ENCODE measurements around the gene ZP3.
"Not testable (repeated sequence)": the region's sequence is repeated elsewhere in the genome, so short reads cannot be mapped to it uniquely, and the experiment has no call there.

Gene ZP3

DNA sequence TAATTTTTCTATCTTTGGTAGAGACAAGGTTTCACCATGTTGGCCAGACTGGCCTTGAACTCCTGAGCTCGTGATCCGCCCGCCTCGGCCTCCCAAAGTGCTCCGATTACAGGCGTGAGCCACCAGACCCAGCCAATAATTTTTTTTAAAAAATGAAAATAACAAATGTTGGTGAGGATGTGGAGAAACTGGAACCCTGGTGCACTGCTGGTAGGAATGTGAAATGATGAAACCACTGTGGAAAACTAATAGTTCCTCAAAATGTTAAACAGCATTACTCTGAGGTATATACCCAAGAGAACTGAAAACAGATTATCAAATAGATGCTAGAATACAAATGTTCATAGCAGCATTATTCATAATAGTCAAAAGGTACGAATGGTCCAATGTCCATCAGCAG lies 42.9 kb upstream of the ZP3 start:
- TF ChIP-seq EZH2 (IDR thresholded peaks at IDR 0.05; ENCODE audit: borderline replicate concordance, low read depth, low read length, severe bottlenecking): no peak
- TF ChIP-seq, protein P1, sequence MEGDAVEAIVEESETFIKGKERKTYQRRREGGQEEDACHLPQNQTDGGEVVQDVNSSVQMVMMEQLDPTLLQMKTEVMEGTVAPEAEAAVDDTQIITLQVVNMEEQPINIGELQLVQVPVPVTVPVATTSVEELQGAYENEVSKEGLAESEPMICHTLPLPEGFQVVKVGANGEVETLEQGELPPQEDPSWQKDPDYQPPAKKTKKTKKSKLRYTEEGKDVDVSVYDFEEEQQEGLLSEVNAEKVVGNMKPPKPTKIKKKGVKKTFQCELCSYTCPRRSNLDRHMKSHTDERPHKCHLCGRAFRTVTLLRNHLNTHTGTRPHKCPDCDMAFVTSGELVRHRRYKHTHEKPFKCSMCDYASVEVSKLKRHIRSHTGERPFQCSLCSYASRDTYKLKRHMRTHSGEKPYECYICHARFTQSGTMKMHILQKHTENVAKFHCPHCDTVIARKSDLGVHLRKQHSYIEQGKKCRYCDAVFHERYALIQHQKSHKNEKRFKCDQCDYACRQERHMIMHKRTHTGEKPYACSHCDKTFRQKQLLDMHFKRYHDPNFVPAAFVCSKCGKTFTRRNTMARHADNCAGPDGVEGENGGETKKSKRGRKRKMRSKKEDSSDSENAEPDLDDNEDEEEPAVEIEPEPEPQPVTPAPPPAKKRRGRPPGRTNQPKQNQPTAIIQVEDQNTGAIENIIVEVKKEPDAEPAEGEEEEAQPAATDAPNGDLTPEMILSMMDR (IDR thresholded peaks at IDR 0.05; ENCODE audit: borderline replicate concordance, extremely low read depth, low read length, poor library complexity, severe bottlenecking): no peak
- no peaks in the 10 kb centered on the region for H3K4me1 ChIP-seq (ENCODE audit: insufficient read depth, low read length)

DNA sequence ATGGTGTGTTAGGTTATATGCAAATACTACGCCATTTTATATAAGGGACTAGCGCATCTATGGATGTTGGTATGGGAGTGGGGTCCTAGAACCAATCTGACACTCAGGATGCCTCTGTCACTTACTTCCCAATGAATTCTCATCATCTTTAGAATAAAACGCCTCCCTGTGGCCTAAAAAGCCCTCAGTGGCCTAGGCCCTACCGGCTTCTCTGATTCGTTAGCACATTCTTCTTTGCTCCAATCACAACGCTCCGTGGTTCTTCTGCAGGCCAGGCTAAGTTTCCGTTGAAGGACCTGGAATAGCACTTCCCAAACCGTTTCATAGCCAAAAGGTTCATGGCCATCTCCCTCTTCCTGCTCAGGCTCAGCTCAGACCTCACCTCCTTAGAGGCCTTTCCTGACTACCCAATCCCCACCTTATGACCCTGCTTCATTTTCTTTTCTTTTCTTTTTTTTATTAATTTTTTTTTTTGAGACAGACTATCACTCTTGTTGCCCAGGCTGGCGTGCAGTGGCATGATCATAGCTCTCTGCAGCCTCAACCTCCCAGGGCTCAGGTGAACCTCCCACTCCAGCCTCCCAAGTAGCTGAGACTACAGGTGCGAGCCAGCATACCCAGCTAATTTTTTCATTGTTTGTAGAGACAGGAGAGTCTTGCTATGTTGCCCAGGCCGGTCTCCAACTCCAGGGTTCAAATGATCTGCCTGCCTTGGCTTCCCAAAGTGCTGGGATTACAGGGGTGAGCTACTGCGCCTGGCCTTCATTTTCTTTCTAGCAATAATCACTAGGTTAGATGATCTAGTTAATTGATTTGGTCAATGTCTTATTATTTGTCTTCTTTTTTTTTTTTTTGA lies 41.4 kb upstream of the ZP3 start:
- ATAC-seq (ENCODE audit: insufficient read depth, low read depth): no peak
- H3K79me2 ChIP-seq (ENCODE audit: insufficient read depth, low read length): no peaks in the 10 kb centered on the region
- H4K20me1 ChIP-seq (ENCODE audit: insufficient read depth, low read length): no peaks in the 10 kb centered on the region
- no peaks in the 10 kb centered on the region for H3K27me3 ChIP-seq (ENCODE audit: insufficient read depth, low read length, poor library complexity)
- H3K4me1 ChIP-seq (ENCODE audit: insufficient read depth, low read length): no peaks in the 10 kb centered on the region
- no peak overlapping the region for H3K4me3 ChIP-seq (ENCODE audit: low read depth in 1 of 2, low read length in 2 of 2)
- no peak overlapping the region for H3K9ac ChIP-seq (ENCODE audit: low read depth, low read length)
- TF ChIP-seq EZH2 (IDR thresholded peaks at IDR 0.05; ENCODE audit: borderline replicate concordance, low read depth, low read length, severe bottlenecking): no peak
- TF ChIP-seq, protein P1 (IDR thresholded peaks at IDR 0.05; ENCODE audit: borderline replicate concordance, extremely low read depth, low read length, poor library complexity, severe bottlenecking): no peak
- DNase-seq: no peak
- no peak overlapping the region for H2AFZ ChIP-seq (ENCODE audit: low read depth, low read length)
- H3K9me3 ChIP-seq (ENCODE audit: insufficient read depth, low read length, severe bottlenecking): no peaks in the 10 kb centered on the region
- no peaks in the 10 kb centered on the region for H3K36me3 ChIP-seq (ENCODE audit: insufficient read depth, low read length)
- no peak overlapping the region for H3K4me2 ChIP-seq (ENCODE audit: insufficient read depth, low read length)
- no peak overlapping the region for H3K27ac ChIP-seq (ENCODE audit: low read length)

More for the DNA sequence above, 42.9 kb upstream of the ZP3 start:
- Histone ChIP-seq H3K9me3 (ENCODE audit: insufficient read depth, low read length, severe bottlenecking) (no peaks in the 10 kb centered on the region), H3K4me3 (ENCODE audit: low read depth in 1 of 2, low read length in 2 of 2) (no peak overlapping the region), H3K36me3 (ENCODE audit: insufficient read depth, low read length) (no peaks in the 10 kb centered on the region), H3K79me2 (ENCODE audit: insufficient read depth, low read length) (no peaks in the 10 kb centered on the region), H4K20me1 (ENCODE audit: insufficient read depth, low read length) (no peaks in the 10 kb centered on the region), H3K27ac (ENCODE audit: low read length) (no peak overlapping the region), H2AFZ (ENCODE audit: low read depth, low read length) (no peak overlapping the region), H3K4me2 (ENCODE audit: insufficient read depth, low read length) (no peak overlapping the region), H3K27me3 (ENCODE audit: insufficient read depth, low read length, poor library complexity) (no peaks in the 10 kb centered on the region), H3K9ac (ENCODE audit: low read depth, low read length) (no peak overlapping the region)
- ATAC-seq (ENCODE audit: insufficient read depth, low read depth): no peak
- no peak for DNase-seq

DNA sequence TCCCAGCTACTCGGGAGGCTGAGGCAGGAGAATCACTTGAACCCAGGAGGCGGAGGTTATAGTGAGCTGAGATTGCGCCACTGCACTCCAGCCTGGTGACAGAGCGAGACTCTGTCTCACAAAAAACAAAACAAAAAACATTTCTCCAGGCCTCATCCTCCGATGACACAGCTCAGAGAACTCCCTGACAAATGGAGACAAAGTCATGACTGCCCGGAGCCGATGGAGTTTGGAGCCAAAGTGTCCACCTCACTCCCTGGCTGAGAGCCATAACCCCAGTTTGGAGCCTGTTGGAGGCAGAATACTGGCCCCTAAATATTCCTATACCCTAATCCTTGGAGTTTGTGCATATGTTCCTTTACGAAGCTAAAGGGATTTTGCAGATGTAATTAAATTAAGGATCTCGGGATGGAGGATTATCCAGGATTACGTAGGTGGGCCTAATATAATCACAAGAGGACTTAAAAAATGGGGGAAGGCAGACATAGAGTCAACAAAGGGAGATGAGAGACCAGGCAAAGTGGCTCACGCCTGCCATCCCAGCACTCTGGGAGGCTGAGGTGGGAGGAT lies 38.0 kb upstream of the ZP3 start:
- no peak overlapping the region for H2AFZ ChIP-seq (ENCODE audit: low read depth, low read length)
- H3K27ac ChIP-seq (ENCODE audit: low read length): no peak overlapping the region
- H3K4me2 ChIP-seq (ENCODE audit: insufficient read depth, low read length): no peak overlapping the region
- no peak overlapping the region for H3K4me3 ChIP-seq (ENCODE audit: low read depth in 1 of 2, low read length in 2 of 2)
- DNase-seq: no peak
- no peaks in the 10 kb centered on the region for H3K9me3 ChIP-seq (ENCODE audit: insufficient read depth, low read length, severe bottlenecking)
- no peaks in the 10 kb centered on the region for H3K36me3 ChIP-seq (ENCODE audit: insufficient read depth, low read length)
- no peak for ATAC-seq (ENCODE audit: insufficient read depth, low read depth)
- no peaks in the 10 kb centered on the region for H3K27me3 ChIP-seq (ENCODE audit: insufficient read depth, low read length, poor library complexity)
- TF ChIP-seq, protein P1 (IDR thresholded peaks at IDR 0.05; ENCODE audit: borderline replicate concordance, extremely low read depth, low read length, poor library complexity, severe bottlenecking): no peak
- no peak for TF ChIP-seq EZH2 (IDR thresholded peaks at IDR 0.05; ENCODE audit: borderline replicate concordance, low read depth, low read length, severe bottlenecking)
- peaks cover 7% of the 10 kb centered on the region; the same call in 1 of the 2 replicates for H3K4me1 ChIP-seq (ENCODE audit: insufficient read depth, low read length)
- no peak overlapping the region for H3K9ac ChIP-seq (ENCODE audit: low read depth, low read length)
- H3K79me2 ChIP-seq (ENCODE audit: insufficient read depth, low read length): no peaks in the 10 kb centered on the region
- no peaks in the 10 kb centered on the region for H4K20me1 ChIP-seq (ENCODE audit: insufficient read depth, low read length)

DNA sequence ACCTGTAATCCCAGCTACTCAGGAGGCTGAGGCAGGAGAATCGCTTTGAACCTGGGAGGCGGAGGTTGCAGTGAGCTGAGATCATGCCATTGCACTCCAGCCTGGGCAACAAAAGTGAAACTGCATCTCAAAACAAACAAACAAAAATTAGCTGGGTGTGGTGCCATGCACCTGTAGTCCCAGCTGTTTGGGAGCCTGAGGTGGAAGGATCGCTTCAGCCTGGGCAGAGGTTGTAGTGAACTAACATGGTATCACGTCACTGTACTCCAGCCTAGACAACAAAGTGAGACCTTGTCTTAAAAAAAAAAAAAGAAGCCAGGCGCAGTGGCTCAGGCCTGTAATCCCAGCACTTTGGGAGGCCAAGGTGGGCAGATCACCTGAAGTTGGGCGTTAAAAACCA lies 37.0 kb upstream of the ZP3 start:
- H3K9me3 ChIP-seq (ENCODE audit: insufficient read depth, low read length, severe bottlenecking); ATAC-seq (ENCODE audit: insufficient read depth, low read depth); H3K9ac ChIP-seq (ENCODE audit: low read depth, low read length); H3K79me2 ChIP-seq (ENCODE audit: insufficient read depth, low read length); H3K4me2 ChIP-seq (ENCODE audit: insufficient read depth, low read length); H3K36me3 ChIP-seq (ENCODE audit: insufficient read depth, low read length); H3K4me3 ChIP-seq (ENCODE audit: low read depth in 1 of 2, low read length in 2 of 2); H3K27me3 ChIP-seq (ENCODE audit: insufficient read depth, low read length, poor library complexity); H3K27ac ChIP-seq (ENCODE audit: low read length); H4K20me1 ChIP-seq (ENCODE audit: insufficient read depth, low read length); DNase-seq; H2AFZ ChIP-seq (ENCODE audit: low read depth, low read length): not testable (repeated sequence)
- peaks cover 13% of the 10 kb centered on the region for H3K4me1 ChIP-seq (ENCODE audit: insufficient read depth, low read length)
